Lung microvascular endothelial cell (primary cell): ENCODE results near the gene MAX. TPM values are rescaled to one million over a fixed set of nuclear protein-coding genes. Genes with fewer than 3 reads are reported as not detected.

Source experiments
- DNase-seq, 2 donors: peaks; one replicate each; pipeline versions ENCODE4 v3.0.0 to v3.0.0-alpha.2; 2010; ENCODE audit warnings: low read depth in 2 of 2
- total RNA-seq: library from RNA; depleted of rRNA; stranded (reverse); fragments of >200 nt; gene quantifications from 2 replicates; pipeline ENCODE4 v1.2.1, GENCODE V29; 2014

The MAX gene
- 34.2 and 62.7 TPM in 2 replicates for total RNA-seq

- peak; percentile 99 for DNase-seq
These were observed at the start of gene MAX for GRCh38 chr14:65102441-65103149. MAX (minus strand) TSS chr14:65102517; CDS start chr14:65102339, 178 bp downstream.

- no peak for DNase-seq
These were observed 49.3 kb upstream of the MAX start for GRCh38 chr14:65151609-65151956.

GRCh38 chr14:65150898-65151608 is 48.7 kb upstream of the MAX start:
- no peak for DNase-seq

- no peak for DNase-seq
These were observed 46.8 kb upstream of the MAX start for GRCh38 chr14:65149116-65149515.

GRCh38 chr14:65144170-65144569 is 41.9 kb upstream of the MAX start:
- DNase-seq, result no peak

GRCh38 chr14:65142914-65143625 is 40.8 kb upstream of the MAX start:
- no peak for DNase-seq

- DNase-seq, result no peak
These were observed 40.1 kb upstream of the MAX start for GRCh38 chr14:65142429-65142828.

- DNase-seq, result no peak
These were observed 39.2 kb upstream of the MAX start for GRCh38 chr14:65141523-65141922.

- no peak for DNase-seq
These were observed 35.5 kb upstream of the MAX start for GRCh38 chr14:65137648-65138307.

GRCh38 chr14:65134651-65135579 is 32.6 kb upstream of the MAX start:
- DNase-seq, result no peak

GRCh38 chr14:65132855-65133254 is 30.5 kb upstream of the MAX start:
- DNase-seq, result no peak

GRCh38 chr14:65131301-65131701 is 29.0 kb upstream of the MAX start:
- DNase-seq, result no peak

GRCh38 chr14:65128096-65128495 is 25.8 kb upstream of the MAX start:
- DNase-seq, result no peak

GRCh38 chr14:65117769-65118745 is 15.7 kb upstream of the MAX start:
- no peak for DNase-seq

- no peak for DNase-seq
These were observed 13.3 kb upstream of the MAX start for GRCh38 chr14:65115615-65116014.

- DNase-seq, result no peak
These were observed 8.2 kb upstream of the MAX start for GRCh38 chr14:65110525-65110924.

GRCh38 chr14:65109357-65109756 is 7.0 kb upstream of the MAX start:
- DNase-seq, result no peak

- DNase-seq, result no peak
These were observed 4.9 kb upstream of the MAX start for GRCh38 chr14:65107200-65107599.

GRCh38 chr14:65106736-65107135 is 4.4 kb upstream of the MAX start:
- DNase-seq, result no peak

GRCh38 chr14:65106316-65106715 is 4.0 kb upstream of the MAX start:
- DNase-seq, result no peak
